Smooth muscle cell of the brain vasculature (primary cell): ENCODE results near the gene PHKG2.

Experiments used
- DNase-seq: peaks from one replicate; pipeline ENCODE4 v3.0.0-alpha.2; 2012; ENCODE audit warnings: low read depth, low spot score

The PHKG2 gene

DNA sequence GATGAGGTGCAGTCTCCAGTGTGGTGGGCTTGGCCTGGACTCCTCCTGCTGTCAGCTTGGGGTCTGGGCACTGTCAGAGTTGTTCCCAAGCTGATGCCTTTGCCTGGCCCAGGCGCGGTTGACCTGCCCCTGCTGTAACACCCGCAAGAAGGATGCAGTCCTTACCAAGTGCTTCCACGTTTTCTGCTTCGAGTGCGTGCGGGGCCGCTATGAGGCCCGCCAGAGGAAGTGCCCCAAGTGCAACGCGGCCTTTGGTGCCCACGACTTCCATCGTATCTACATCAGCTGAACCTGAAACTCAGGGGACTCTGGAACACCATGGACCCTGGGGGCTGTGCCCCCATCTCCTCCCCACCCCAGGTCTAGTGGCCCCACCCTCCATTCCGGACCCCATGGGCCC is 25.6 kb downstream of the PHKG2 start:
- no peak for DNase-seq

DNA sequence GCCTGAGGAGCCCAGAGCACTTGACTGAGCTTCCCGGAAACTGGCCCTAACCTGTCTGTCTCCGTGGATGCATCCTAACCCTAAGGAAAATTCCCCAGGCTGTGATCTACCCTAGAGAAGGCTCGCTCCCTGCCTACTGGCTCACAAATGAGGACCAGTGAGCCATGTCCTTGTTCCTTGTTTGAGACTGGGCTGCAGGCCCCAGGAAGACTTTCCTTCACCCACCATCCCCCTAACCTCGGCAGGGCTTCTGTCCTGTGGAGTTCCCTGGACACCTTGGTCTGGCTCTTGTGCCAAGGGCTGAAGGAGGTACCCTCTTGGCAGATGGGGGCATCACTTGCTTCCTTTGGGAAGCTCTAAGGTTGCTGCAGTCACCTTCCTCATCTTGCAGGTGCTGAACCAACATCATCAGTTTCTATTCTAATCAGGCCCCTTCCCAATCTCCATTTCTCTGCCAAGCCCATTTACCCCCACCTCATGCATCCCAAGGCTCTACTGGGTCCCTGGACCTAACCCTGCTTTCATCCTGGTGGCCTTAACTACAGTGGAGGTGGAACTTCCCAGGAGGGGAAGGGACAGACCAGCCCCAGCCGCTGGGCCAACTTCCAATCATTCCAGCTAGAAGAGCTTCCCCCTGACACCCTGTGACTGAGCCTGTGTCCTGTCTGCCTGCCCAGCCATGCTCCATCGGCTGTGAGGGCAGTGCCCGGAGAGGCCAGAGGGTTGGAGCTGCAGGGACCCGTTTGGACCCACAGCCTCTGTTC is 26.3 kb downstream of the PHKG2 start:
- DNase-seq: no peak

DNA sequence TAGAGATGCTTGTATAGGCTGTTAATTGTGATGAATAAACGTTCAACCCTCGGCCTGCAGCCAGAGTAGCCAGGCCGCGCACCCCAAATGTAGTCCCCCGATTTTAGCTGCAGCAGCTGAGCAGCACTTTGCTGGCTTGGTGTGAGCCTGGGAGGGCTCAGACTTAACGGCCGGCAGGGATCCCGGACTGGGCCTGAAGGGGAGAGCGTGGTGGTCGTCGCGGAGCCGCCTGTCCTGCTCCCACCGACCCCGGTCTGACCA is 26.8 kb downstream of the PHKG2 start:
- no peak for DNase-seq

DNA sequence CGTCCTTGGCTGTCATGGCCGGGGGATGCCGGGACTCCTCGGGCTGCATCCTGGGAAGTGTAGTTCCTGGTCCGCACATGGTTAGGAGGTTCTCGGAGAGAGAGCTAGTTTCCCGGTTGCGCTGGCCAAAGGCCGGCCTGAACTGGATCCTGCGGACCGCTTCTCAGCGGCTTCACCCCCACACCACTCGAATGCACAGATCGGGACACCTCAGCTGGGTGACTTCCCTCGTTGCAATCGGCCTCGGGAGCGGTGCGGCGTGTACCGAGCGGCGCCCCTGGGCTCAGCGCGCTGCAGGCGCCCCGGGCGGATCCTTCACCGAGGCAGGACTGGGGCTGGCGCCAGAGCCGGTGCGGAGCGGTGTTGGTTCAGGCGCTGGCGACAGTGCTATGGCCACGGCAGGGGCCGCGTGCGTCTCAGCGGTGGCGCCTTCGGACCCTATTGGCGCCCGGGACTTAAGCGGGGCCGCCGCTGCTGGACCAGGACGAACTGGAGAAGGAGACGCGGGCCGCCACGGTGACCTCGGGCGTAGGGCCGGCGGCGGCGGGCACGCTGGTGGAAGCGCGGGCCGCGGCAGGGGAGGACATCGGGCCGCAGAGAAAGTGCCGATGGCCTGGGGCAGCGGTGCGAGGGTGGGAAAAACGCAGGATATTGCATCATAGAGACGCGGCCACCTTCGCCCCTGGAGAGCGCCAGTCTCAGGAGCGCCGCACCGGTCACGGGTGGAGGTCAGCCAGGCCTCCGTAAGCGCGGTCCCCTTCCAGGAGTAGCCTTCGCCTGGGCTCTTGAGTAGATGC is 27.4 kb downstream of the PHKG2 start:
- peak; percentile 54 for DNase-seq

DNA sequence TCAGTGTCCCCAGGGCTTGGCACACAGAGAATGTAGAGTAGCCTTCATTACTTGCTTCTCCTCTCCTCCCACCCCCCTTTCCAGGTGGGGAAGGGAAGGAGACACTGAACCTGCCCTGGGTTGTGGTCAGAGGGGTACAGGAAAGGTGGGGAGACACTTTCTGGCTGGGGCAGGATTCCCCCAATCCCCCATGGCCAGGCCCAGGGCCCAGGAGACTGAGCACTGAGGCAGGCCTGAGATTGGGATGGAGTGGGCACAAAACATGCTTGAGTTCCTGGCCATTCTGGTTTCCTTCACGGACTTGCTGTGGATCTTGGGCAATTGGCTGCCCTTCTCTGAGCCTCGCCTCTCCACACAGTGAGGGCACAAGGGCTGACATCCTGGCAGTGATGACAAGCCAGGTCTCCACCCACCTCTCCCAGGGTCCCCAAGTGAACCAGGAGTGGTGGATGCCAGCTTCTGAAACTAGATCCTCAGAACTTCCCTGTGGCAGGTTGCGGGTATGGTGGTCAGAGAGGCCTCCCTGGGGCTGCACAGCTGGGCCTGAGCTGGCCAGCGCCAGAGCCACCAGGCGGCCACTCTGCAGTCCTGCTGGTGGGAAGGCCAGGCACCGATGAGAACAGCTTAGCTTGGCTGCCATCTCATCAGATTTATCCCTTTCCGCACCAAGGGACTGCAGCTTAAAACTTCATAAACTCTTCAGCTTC is 29.5 kb downstream of the PHKG2 start:
- no peak for DNase-seq

DNA sequence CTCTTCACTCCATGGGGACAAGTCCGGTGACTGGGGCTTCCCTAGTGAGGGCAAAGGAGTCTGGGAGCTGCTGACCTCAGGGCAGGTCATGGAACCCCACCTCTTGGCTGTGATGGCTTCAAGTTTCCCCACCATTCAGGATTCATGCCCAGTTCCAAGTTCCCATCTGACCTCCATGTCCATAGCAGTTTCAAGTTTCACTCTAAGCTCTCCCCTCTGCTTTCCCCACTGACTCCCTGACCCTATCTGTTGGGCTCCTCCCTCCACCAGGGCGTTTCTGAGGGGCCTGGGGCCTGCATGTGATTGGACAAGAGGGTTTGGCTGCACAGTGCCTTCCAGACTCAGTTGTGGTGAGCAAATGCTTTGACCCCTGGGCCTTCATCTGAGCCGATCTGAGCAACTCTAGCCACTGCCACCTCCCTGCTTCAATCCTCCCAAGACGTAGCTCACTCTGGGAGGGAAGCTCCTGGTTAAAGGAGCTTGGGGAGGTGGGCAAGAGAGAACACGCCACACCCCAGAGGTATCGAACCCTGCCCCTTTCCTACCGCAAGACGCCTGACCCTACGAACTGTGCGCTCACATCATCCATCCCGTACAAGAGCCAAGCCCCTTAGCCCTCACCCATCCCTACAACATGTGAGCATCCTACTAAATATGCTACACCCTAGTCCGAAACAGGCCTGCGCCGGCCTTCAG is 30.5 kb downstream of the PHKG2 start:
- DNase-seq: no peak

DNA sequence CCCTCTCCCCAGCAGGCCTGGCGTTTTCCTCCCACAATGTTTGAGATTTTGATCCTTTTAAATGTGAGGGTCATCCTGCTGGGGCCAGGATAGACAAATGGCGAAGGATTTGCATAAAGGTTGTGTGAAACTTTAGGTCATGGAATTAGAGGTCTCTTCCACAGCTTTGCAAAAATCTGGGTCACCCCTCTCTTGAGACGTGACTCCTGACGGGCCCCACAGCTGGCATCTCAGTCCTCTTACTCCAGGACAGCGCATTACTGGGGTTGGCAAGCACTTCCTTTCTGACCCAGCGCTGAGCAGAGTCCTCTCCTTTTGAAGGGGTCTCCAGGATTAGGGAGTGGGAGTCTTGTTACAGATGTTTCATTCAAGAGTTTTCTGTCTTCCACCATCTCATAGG is 31.4 kb downstream of the PHKG2 start:
- DNase-seq: no peak

DNA sequence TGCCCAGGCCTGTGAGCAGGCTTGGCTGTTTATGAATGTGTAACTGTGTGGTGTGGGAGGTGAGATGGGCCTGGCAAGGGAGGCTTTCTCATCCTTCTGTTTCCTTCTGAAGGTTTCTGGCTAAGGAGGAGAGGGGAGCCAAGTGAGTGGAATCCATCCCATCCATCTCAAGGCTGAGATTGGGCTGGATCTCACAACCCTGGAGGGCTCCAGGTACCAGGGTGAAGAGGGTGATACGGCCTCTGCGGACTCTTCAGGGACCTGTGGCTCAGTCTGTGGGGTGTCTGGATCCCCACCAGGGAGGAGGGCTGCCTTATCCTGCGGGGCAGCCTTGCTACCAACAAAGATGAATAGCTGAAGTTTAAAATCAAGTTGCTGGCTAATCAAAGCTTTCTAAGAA is 31.8 kb downstream of the PHKG2 start:
- DNase-seq: no peak

DNA sequence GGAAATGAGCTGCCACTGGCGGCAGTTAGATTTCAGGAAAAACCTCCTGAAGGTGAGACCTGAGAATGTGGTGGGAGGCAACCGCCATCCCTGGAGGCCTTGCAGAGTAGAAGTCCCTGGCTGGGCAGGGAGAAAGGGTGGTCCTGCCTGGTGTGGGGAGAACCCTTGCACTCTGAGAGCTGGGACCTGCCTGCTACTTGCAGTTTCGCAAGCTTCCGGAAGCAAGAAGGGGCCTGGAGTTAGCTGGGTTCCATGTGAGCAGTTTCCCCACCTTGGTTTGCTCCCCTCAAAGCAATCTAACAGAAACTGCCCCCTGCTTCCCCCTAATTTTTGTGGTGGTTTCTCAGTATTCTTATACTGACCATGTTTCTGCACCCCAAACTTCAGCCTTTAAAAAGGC is 32.3 kb downstream of the PHKG2 start:
- no peak for DNase-seq

DNA sequence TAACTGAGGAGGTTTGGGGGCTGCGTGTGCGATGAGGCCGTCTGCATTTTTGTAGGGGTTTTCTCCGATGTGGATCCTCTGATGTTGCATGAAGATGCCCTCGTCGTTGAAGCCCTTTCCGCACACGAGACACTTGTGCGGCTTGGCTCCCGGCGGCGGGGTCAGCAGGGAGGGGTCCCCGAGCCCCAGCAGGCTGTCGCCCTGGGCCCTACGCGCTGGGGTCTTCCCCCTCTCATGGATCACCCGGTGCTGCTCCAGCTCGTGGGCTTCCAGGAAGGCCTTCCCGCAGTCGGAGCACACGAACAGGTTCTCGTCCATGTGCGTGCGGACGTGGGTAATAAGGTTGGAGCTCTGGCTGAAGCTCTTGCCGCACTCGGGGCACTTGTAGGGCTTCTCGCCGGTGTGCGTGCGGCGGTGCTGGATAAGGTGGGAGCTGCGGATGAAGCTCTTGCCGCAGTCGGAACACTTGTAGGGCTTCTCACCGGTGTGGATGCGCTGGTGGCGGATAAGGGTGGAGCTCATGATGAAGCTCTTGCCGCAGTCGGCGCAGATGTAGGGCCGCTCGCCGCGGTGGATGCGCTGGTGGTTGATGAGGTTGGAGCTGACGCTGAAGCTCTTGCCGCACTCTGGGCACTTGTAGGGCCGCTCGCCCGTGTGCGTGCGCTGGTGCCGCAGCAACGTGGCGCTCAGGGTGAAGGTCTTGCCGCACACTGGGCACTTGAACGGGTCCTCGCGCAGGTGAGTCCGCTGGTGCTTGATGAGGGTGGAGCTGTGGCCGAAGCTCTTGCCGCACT is 34.5 kb downstream of the PHKG2 start:
- DNase-seq: no peak

DNA sequence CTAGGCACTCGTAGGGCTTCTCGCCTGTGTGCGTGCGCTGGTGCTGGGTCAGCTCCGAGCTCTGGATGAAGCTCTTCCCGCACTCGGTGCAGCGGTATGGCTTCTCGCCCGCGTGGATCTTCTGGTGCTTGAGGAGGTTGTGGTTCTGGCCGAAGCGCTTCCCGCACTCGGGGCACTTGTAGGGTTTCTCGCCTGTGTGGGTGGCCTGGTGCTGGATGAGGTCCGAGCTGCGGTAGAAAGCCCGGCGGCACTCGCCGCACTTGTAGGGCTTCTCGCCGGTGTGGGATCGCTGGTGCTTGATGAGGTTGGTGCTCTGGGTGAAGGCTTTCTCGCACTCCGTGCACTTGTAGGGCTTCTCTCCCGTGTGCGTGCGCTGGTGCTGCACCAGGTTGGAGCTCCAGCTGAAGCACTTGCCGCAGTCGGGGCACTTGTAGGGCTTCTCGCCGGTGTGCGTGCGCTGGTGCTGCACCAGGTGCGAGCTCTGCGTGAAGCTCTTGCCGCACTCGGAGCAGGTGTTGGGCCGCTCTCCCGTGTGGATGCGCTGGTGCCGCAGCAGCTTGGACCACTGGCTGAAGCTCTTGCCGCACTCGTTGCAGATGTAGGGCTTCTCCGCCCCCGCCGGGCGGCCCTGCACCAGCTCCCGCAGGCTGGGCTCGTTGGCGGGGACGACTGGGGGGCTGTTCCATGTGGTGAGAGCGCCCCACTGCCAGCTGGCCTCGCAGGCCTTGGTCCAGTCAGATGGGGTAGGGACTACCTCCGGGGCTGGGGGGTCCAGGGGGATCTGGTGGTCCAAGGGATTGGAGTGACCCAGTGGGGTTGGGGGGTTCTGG is 35.3 kb downstream of the PHKG2 start:
- DNase-seq: no peak

DNA sequence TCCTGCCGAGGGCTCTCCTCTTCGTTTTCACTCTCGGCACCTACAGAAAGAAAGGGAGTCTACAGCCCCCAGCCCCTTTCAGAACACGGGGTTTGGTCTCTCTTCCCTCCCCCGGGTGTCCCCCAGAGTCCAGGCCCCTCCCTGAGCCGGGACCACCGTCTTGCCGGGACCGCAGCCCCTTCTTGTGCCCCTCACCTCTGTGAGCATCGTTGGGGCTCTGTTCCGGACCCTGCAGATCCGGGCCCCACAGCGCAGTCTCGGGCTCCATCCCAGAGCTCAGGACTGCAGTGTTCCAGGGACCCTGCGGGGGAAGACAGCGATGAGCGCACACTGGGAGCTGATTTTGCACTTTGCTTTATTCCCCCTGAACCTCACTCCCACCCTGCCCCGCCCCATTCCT is 36.0 kb downstream of the PHKG2 start:
- no peak for DNase-seq

DNA sequence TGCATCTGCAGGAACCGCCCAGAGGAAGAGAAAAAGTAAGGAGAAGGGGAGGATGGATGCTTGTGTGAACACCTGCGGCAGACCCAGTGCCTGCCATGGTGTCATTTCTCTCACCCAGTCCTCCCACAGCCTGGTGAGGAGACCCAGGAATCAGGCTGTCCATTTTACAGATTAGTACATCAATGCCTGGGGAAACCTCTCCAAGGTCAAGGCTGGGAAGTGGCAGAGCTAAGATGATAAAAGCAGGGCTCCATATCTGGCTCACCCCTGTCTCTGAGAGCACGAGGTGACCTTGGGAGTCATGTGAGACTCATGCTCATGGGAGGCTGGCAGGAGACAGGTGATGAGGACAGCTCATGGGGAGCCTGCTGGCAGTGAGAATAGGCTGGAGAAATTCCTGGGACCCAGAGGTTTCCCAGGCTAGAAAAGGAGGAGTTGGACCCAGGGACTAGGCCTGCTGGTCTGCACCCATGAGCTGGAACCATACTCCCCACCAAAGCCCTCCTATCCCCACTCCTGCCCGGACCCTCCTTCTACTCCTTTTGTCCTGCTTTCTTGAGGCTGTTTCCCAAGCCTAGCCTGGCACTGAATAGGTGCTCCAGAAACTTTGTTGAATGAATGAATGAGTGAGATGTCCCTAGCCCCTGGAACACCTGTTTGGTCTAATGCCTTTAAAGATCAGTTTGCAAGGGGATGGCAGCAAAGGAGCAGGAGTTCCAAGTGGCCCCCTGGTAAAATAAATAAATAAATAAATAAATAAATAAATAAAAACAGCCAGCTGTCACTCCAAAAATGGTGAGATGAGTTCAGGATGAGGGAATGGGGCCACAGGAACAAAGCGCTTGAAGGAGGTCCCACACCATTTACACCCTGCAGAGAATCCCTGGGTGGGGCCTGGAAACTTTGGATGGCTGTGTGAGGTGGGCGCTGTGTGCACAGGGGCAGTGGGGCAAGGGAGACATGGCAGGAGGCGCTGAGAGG is 37.2 kb downstream of the PHKG2 start:
- no peak for DNase-seq

DNA sequence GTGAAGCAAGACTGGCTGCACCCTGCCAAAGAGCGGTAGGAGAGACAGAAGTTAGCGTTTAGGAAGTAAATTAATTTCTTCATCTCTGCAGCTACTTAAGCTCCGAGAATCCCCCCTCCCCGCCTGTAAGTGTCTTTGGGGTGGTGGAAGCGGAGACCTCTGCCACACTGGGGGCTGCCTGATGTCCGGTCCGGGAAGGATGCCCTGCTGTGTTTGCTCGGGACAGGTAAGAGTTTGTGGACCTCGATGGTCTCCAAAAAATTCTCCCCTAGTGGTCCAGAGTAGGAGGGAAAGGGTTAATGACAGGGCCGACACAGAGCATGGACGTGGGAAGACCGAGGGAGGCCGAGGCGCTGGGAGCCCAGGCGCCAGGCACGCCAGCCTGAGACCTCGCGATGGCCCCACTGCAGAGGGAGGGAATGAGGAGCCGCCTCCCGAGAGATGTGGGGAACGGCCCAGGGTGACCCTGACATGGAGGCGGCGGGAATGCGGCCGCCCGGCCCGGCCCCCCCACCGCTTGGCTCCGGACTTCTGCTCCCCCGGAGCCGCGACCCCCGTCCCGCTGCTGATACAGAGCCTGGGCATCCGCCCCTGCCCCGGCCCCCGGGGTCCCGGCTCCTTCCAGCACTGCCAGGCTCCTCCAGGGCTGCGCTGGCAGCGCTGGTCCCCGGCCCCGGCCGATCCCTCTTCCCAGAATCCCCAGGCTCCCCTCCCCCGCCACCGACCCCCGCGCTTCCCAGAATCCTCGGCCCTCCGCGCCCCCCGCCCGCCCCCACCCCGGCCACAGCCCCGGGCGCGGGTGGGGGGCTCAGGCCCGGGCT is 38.1 kb downstream of the PHKG2 start:
- no peak for DNase-seq

DNA sequence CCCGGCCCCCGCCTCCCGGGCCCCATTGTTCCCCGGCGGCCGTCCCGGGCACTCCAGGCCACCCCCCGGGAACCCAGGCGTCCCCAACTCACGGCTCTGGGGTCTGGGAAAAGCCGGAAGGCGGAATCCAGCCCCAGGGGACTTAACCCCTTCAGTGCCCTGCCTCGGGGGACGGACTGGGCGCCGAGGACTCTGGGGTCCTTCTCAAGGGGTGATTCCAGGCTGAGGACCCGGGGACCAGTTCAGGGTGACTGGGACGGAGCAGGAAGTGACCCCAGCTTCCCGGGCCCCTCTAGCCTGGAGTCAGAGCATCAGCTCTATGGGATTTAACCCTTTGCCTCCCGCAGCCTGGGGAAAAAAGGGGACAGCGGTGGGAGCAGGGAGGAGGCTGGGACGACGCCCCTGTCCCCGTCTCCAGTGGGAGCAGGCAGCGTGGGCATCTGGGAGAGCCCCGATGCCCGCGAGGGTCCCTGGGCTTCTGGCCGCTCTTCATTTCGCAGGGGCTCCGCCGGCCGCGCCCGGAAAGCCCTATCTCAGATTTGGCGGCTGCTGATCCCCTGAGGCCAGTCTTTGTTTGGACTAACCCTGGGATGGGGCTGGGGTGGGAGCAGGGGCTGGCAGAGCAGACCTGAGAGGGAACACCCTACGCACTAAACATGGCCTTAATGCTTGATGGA is 38.8 kb downstream of the PHKG2 start, which contains the start of gene ZNF629:
Gene ZNF629 (minus strand): TSS at position 270 of the 677 bp plus-strand sequence. CDS start 2,723 bp downstream, outside the sequence.
- no peak for DNase-seq

DNA sequence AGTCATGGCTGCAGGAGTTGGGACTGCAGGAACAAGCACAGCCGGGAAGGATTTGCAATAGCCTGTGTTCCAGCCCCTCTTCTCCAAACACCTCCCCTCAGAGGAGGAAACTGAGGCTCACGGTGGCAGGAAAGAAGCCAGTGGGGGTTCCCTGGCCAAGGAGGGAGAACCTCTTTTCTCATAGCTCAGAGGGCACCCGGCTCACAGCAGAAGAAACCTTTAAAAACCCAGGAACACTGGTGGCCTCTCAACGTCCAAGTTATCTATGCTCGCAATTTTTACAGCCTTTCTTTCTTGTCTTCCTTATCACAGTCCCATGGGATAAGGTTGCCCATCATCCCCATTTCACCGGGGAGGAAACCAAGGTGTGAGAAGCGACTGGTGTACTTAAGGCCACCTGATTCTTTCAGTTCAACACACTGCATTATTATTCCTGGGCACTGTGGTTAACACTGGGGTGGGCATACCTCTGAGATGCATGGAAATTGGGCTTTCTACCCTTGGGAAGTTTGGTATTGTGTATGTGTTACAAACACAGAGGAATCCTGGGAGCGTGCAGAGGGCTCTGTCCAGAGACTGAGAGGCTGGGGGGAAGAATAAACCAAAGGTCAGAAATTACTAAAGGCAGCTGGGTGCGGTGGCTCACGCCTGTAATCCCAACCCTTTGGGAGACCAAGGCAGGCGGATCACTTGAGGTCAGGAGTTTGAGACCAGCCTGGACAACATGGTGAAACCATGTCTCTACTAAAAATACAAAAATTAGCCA is 39.6 kb downstream of the PHKG2 start:
- DNase-seq: no peak

DNA sequence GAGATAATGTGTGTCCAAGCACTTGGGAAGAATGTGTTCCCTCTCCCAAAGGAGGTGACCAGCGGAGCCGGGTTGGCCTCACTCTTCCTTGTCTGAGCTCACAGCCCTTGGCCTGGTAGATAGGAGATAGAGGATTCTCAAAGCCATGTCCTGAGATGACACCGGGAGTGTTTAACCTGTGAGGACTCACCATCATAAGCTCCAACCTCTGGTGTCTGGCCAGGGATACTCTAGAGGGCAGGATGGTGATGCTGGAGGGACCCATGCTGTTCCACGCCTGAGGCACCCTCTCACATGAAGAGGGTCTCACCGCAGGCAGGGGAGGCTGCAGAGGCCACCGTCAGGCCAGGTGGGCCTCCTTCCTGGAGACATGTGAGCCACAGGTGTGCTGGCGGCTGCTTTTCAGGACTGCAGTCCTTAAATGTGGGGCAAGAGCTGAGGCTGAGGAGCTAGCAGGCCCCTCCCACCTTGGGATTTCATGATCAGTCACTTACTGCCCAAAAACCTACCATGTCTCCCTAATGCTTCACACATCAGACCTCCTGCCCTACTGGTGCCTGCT is 45.4 kb downstream of the PHKG2 start:
- no peak for DNase-seq
